GM10248 (cell line): ENCODE measurements around the gene PPP1R2C.

Source experiments
- CTCF ChIA-PET: fragments of 300-600 bp; sonication (Branson Sonifier 250); formaldehyde crosslinking; extraction: SDS; loops from one replicate; lab custom pipeline; 2021; ENCODE audit warnings: antibody characterized with exemption; lab: Yijun Ruan, JAX
- POLR2A ChIA-PET: fragments of 350-650 bp; sonication (Branson Sonifier 250); formaldehyde crosslinking; extraction: SDS; loops from one replicate; lab custom pipeline; 2020; ENCODE audit warnings: antibody characterized with exemption; lab: Yijun Ruan, JAX
- DNase-seq: peaks from one replicate; pipeline ENCODE4 v3.0.0; 2012; ENCODE audit errors: extremely low spot score
- TF ChIP-seq, protein P1 (sequence below): IDR thresholded peaks from 2 replicates; pipeline ENCODE4 v1.5.1; 2012; ENCODE audit warnings: mild to moderate bottlenecking, low read depth; ENCODE audit errors: extremely low read depth, missing control alignments, control extremely low read depth

The PPP1R2C gene

DNA sequence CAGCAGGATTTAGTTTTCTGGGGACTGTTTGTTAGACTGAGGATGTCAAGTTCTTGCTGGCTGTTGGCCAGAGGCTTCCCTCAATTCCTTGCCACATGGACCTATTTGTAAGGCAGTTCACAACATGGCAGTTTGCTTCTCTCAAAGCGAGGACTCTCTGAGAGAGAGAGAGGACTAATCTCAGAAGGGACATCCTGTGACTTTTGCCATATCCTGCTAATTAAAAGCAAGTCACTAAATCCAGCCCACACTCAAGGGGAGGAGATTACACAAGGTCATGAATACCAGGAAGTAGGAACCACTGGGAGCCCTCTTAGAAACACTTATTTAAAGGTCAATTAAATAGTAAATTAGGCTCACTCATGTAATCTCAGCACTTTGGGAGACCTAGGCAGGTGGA, 38.2 kb downstream of the PPP1R2C start:
- POLR2A ChIA-PET = no interaction called here
- DNase-seq = no peak
- CTCF ChIA-PET = no interaction called here
- TF ChIP-seq, protein P1, sequence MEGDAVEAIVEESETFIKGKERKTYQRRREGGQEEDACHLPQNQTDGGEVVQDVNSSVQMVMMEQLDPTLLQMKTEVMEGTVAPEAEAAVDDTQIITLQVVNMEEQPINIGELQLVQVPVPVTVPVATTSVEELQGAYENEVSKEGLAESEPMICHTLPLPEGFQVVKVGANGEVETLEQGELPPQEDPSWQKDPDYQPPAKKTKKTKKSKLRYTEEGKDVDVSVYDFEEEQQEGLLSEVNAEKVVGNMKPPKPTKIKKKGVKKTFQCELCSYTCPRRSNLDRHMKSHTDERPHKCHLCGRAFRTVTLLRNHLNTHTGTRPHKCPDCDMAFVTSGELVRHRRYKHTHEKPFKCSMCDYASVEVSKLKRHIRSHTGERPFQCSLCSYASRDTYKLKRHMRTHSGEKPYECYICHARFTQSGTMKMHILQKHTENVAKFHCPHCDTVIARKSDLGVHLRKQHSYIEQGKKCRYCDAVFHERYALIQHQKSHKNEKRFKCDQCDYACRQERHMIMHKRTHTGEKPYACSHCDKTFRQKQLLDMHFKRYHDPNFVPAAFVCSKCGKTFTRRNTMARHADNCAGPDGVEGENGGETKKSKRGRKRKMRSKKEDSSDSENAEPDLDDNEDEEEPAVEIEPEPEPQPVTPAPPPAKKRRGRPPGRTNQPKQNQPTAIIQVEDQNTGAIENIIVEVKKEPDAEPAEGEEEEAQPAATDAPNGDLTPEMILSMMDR = no peak

DNA sequence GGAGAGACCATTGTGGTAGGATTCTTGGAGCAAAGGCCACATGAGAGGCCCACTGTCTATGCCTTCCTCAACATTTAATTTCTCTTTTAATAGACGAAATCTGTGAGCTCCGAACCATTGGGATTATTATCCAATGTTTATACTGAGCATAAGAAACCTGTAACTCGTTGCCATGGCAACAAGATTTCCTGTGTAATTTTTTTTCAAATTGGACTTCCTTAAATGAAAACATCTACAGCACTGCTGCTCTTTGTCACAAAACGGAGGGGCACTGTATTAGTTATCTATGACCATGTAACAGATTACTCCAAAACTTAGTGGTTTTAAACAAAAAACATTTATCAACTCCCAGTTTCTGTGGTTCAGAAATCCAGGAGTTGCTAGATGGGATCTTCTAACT, 38.7 kb downstream of the PPP1R2C start:
- no peak for DNase-seq
- CTCF ChIA-PET = no interaction called here
- POLR2A ChIA-PET = no interaction called here
- TF ChIP-seq, protein P1 = no peak

DNA sequence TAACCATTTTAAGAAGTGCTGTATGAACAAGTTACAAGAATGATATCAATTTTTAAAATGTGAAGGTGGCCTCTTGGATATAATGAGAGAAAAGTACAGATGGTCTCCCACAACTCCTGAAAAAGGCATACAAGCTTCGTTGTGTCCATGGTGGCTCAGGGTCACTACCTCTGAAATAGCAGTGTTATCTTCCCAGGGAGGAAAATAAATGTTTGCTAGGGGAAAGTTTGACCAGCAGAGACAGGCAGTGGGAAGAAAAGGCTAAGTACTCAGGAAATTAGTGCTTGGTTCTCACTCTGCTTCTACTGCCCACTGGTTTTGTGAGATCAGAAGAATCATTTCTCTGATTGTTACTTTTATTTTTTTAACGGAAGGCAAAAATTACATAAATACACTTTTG, 39.4 kb downstream of the PPP1R2C start:
- TF ChIP-seq, protein P1 = no peak
- CTCF ChIA-PET = no interaction called here
- POLR2A ChIA-PET = no interaction called here
- no peak for DNase-seq

DNA sequence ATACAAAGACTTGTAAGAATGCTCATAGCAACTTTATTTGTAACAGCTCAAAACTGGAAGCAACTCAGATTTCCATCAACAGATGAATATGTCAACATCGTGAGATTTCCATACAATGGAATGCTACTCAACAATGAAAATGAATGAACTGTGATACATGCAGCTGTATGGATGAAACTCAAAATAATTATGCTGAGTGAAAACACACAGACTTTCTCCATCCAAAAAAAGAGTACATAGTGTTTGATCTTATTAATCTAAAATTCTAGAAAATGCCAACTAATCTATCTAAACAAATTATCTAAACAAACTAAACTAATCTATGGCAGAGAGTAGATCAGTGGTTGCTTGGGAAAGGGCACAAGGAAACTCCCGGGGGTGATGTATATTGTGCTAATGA, 42.7 kb downstream of the PPP1R2C start:
- DNase-seq = no peak
- CTCF ChIA-PET = no interaction called here
- POLR2A ChIA-PET = no interaction called here
- TF ChIP-seq, protein P1 = no peak

DNA sequence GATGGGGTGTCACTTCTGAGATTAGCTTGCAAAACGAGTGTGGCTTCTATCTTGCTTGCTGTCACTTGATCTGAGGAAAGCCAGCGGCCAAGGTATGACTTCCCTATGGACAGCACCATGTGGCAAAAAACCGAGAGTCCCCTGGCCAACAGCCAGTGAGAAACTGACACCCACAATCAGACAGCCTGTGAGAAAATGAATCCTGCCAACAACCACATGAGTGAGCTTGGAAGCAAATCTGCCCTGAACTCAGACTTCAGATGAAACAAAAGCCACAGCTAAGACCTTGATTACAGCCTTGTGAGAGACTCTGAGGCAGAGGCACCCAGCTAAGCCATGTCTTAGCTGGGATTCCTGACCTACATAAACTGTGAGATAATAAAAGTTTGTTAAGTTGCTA, 45.5 kb downstream of the PPP1R2C start:
- DNase-seq = no peak
- POLR2A ChIA-PET = no interaction called here
- TF ChIP-seq, protein P1 = no peak
- CTCF ChIA-PET = no interaction called here
